ENCODE data around the gene CNRIP1.

The CNRIP1 gene

DNA sequence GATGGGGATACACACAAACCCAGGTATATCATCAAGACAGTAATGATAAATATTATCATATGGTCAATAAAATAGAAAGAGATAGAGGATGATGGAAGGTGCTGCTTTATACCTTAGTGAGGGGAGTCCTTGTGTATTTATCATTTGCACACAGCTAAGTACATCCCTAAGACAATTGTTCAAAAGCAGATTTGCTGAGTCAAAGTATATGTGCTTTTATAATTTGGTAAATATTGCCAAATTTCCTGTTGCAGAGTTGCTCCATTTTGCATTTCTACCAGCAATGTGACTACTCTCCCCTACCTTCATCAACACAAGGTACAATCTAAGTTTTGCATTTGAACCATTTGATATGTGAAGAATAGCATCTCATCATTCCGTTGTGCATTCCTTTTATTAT, 22.7 kb upstream of the CNRIP1 start:
- TF ChIP-seq, protein P1, sequence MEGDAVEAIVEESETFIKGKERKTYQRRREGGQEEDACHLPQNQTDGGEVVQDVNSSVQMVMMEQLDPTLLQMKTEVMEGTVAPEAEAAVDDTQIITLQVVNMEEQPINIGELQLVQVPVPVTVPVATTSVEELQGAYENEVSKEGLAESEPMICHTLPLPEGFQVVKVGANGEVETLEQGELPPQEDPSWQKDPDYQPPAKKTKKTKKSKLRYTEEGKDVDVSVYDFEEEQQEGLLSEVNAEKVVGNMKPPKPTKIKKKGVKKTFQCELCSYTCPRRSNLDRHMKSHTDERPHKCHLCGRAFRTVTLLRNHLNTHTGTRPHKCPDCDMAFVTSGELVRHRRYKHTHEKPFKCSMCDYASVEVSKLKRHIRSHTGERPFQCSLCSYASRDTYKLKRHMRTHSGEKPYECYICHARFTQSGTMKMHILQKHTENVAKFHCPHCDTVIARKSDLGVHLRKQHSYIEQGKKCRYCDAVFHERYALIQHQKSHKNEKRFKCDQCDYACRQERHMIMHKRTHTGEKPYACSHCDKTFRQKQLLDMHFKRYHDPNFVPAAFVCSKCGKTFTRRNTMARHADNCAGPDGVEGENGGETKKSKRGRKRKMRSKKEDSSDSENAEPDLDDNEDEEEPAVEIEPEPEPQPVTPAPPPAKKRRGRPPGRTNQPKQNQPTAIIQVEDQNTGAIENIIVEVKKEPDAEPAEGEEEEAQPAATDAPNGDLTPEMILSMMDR (IDR thresholded peaks at IDR 0.05; ENCODE audit: low read depth, low read length) = no peak
- no peaks in the 10 kb centered on the region for H3K36me3 ChIP-seq
- H3K4me1 ChIP-seq = no peaks in the 10 kb centered on the region
- H3K27me3 ChIP-seq = no peaks in the 10 kb centered on the region; the same call in 1 of the 2 replicates
- H3K9me3 ChIP-seq = no peaks in the 10 kb centered on the region
- no peak for DNase-seq
- no peak overlapping the region for H3K4me3 ChIP-seq (ENCODE audit: low read depth, low read length)

DNA sequence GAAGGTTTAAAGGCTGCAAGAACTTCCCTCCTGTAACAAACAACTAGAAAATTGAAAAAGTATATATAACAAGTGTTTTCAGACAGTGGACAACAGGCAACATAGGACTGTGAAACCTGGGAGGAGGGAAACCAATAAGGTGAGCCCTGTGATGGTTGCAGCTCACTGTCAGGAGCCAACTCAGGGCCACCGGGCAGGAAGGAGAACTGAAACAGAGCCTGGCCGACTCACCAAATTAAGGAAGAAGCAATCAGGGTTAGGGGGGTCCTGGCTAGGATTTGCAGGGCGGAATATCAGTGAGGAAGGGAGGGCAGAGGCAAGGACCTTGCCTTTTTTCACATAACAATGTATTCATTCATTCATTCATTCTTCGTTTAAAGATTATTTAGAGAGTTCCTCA, 21.8 kb upstream of the CNRIP1 start:
- no peaks in the 10 kb centered on the region; the same call in 1 of the 2 replicates for H3K27me3 ChIP-seq
- TF ChIP-seq, protein P1 (IDR thresholded peaks at IDR 0.05; ENCODE audit: low read depth, low read length) = no peak
- no peaks in the 10 kb centered on the region for H3K4me1 ChIP-seq
- DNase-seq = no peak
- H3K4me3 ChIP-seq (ENCODE audit: low read depth, low read length) = no peak overlapping the region
- no peaks in the 10 kb centered on the region for H3K36me3 ChIP-seq
- no peaks in the 10 kb centered on the region for H3K9me3 ChIP-seq

DNA sequence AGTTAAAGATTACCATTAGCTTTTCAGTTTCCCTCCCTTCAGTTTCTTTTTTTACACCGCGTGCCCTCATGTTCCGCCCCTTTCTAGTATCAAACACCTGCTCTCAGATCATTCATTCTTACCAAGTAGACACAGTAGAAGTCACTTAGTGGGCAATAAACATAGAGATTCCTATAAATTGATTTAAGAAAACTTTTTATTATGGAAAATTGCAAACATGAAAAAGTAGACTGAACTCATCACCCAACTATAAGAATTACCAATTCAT, 21.2 kb upstream of the CNRIP1 start:
- DNase-seq = no peak
- H3K9me3 ChIP-seq = no peaks in the 10 kb centered on the region
- TF ChIP-seq, protein P1 (IDR thresholded peaks at IDR 0.05; ENCODE audit: low read depth, low read length) = no peak
- H3K4me3 ChIP-seq (ENCODE audit: low read depth, low read length) = no peak overlapping the region
- no peaks in the 10 kb centered on the region for H3K36me3 ChIP-seq
- no peaks in the 10 kb centered on the region for H3K4me1 ChIP-seq
- H3K27me3 ChIP-seq = no peaks in the 10 kb centered on the region; the same call in 1 of the 2 replicates

DNA sequence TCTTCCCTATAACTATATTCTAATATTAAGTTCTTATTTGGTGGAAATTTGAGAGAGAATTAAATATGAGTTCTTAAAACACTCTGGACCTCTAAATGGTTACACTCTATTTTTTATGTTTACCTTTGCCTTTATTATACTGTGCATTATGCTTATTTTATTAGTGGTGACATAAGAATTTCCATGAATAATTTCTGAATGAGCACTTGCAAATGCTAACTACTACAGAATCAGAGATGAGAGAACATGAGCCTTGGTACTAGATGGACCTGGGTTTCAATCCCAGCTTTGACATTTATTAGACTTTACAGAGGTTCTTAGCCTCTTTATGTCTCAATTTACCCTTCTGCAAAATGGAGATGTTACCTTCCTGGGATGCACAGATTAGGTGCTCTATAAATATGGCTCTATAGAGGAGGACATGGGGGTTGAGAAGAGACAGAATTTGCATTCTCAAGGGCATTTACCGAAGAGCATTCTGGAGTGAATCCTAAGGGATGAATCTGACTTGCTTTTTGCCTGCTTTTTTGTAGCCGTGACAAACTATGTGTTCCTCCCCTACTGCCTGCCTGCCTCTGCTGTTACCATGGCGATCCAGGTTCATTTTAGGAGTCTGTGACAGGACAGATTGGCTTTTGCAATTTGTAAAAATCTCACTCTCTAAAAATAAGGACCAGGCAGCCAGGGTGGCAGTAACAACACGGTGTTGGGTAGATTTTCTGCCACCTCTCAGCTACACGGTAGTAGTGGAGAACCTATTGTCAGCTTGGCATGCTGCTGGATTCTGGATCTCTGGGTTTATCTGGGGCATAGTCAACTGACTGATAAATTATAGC, 20.7 kb upstream of the CNRIP1 start:
- Histone ChIP-seq H3K4me1 (no peaks in the 10 kb centered on the region), H3K9me3 (no peaks in the 10 kb centered on the region), H3K27me3 (no peaks in the 10 kb centered on the region; the same call in 1 of the 2 replicates), H3K36me3 (no peaks in the 10 kb centered on the region), H3K4me3 (ENCODE audit: low read depth, low read length) (no peak overlapping the region)
- DNase-seq = no peak
- TF ChIP-seq, protein P1 (IDR thresholded peaks at IDR 0.05; ENCODE audit: low read depth, low read length) = no peak

DNA sequence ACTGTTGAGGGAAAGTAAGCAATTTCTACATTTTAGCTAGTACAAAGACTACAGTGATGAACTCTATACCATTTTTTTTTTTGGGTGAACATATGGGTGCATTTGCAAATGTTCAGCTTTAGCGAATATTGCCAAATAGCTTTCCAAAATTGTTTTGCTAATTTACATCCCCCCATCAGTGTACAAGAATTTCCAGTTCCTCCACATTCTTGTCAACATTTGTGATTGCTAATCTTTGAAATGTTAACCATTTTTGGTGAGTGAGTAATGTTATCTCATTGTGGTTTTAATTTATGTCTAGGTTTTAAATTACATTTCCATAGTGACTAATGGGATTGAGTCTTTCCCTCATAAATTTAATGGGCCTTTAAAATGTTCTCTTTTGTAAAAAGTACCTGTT, 16.4 kb upstream of the CNRIP1 start:
- H3K4me1 ChIP-seq = no peaks in the 10 kb centered on the region
- DNase-seq = no peak
- H3K4me3 ChIP-seq (ENCODE audit: low read depth, low read length) = no peak overlapping the region
- H3K36me3 ChIP-seq = no peaks in the 10 kb centered on the region
- TF ChIP-seq, protein P1 (IDR thresholded peaks at IDR 0.05; ENCODE audit: low read depth, low read length) = no peak
- no peaks in the 10 kb centered on the region for H3K9me3 ChIP-seq
- H3K27me3 ChIP-seq = no peaks in the 10 kb centered on the region; the same call in 1 of the 2 replicates

DNA sequence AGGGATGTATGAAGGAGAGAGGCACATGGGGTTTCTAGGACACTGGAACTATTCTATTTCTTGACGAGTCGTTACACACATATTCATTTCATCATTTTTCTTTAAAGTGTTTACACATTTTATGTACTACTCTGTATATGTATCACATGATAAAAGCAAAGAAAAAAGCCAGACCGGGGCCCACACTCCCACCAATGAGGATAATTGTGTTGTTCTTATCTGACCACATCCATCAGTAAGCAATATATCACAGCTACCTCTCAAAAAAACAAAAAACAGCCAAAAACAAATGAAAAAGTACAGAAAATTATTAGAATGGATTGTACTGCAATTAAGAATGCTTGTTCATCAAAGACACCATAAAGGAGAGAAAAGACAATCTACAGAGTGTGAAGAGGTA, 14.2 kb upstream of the CNRIP1 start:
- H3K36me3 ChIP-seq = no peaks in the 10 kb centered on the region
- no peaks in the 10 kb centered on the region for H3K9me3 ChIP-seq
- TF ChIP-seq, protein P1 (IDR thresholded peaks at IDR 0.05; ENCODE audit: low read depth, low read length) = no peak
- H3K27me3 ChIP-seq = no peaks in the 10 kb centered on the region; the same call in 1 of the 2 replicates
- no peak for DNase-seq
- no peaks in the 10 kb centered on the region for H3K4me1 ChIP-seq
- H3K4me3 ChIP-seq (ENCODE audit: low read depth, low read length) = no peak overlapping the region

All from BE2C (cell line).